NCI-H2081 (cell line): ENCODE results near the gene NPAS3.

Experiments
- DNase-seq, 2 experiments: peaks; one replicate each; lab custom pipeline; 2025; lab: John Stamatoyannopoulos, UW

Gene NPAS3

DNA sequence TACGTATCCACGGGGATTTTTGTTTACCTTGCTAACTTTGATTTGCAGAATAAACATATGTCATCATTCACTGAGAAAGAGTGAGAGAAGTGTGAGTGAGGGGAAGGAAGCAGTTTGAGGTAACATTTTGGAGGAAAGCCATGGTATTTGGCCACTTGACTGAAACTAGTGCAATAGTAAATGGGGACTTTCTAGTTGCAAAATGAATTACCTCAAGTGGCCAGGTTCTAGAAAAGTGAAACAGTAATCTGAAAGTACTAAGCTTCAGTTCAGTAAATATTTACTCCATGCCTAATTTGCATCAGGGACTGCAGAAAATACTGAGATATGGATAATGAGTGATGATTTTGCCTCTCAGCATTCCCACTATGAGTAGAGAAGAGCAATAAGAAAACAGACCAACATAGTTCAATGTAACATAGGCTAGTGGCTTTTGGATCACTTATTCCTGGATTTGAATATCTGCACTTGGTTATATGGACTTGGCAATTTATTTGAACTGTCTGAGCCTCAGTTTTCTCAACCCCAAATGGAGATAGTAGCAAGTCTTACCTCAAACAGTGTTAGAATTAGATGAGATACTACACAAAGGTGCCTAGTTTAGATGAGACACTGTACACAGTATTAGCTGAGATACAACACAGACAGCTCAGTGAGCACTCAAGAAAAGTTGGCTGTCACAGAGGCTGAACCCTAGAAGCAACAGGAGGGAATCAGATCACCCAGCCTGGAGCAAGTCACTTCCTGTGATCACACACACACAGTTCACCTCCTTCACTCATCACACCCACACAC is 439.1 kb downstream of the NPAS3 start:
- DNase-seq: no peak

GRCh38 chr14:33381717-33382116 is 443.0 kb downstream of the NPAS3 start:
- DNase-seq: no peak

GRCh38 chr14:33386140-33386539 is 447.5 kb downstream of the NPAS3 start:
- no peak for DNase-seq

DNA sequence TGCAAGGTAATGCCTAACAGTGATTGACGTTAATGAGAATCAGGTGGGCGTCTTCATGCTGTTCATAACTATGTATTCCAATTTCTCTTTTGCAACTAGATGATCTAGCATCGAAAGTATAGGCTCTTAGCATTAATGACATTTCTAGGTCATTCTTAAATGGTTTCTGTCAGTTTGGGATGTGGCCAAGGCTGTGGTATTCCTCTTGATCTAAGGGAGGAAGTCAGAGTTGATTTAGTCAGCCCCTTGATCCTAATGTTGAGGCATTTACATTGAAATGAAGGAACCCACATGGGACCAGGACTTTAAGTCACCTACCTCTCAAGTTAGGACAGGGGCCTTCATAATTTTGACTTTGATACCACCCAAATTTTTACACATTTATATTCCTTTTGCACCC is 448.1 kb downstream of the NPAS3 start:
- no peak for DNase-seq

- no peak for DNase-seq
These were observed 451.7 kb downstream of the NPAS3 start for GRCh38 chr14:33390335-33390734.

- DNase-seq: no peak
These were observed 454.7 kb downstream of the NPAS3 start for GRCh38 chr14:33393231-33393894.

DNA sequence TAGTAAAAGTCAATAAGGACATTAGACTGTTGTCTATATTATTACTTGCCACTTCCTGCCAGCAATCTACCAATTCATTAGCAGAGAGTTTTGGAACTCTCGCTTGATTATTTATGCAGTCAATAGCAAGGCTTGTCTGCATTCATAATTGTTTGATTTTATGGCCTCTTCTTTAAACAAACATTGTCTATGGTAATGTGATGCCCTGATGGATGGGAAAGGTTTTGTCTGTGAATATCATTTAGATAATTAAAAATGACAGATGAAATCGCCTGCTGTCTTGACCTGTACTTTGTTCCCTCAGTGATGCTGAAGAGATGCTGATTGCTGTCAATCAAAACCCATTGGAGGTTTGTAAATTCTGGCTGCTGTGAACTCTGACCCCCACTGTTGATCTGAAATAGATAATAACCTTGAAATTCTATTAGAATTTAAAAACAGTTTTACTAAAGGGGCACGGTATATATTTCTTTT is 455.3 kb downstream of the NPAS3 start:
- DNase-seq: peak in 1 of 2 experiments; percentile 35

DNA sequence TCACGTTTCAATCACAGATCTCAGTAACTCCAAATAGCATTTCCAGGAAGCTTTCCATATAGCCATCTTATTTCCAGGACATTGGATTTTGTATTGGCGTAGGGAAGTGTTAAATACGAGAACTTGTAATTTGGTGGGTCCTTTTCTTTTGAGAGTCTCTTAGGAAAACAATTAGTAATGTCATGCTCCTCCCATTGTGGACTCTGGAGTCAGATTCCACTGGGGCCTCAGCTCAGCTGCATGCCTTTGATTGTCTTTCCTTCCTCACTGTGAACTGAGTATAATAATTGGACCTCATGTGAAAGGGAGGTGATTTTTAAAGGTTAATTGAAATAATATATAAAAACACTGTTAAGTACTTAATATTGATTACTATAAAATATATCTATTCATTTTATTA is 462.6 kb downstream of the NPAS3 start:
- no peak for DNase-seq

DNA sequence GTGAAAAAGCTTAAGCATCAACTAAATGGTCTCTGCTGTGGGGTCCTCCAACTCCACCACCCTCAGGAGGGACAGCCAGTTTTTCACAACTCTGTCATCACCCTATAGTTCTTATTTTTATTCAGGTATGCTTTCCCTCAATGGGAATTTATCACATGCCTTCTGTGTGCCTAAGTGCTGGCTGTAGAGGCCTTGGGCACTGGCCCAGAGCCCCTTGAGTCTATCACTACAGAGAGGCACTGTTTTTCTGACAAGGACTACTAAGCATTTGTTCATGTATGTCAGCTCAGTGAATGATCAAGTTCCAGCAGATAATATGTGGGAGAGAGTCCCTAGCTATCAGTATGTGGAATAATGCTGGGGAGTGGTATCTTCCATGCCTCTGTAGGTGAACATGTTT is 463.9 kb downstream of the NPAS3 start:
- no peak for DNase-seq

- DNase-seq: no peak
These were observed 465.4 kb downstream of the NPAS3 start for GRCh38 chr14:33404054-33404453.

DNA sequence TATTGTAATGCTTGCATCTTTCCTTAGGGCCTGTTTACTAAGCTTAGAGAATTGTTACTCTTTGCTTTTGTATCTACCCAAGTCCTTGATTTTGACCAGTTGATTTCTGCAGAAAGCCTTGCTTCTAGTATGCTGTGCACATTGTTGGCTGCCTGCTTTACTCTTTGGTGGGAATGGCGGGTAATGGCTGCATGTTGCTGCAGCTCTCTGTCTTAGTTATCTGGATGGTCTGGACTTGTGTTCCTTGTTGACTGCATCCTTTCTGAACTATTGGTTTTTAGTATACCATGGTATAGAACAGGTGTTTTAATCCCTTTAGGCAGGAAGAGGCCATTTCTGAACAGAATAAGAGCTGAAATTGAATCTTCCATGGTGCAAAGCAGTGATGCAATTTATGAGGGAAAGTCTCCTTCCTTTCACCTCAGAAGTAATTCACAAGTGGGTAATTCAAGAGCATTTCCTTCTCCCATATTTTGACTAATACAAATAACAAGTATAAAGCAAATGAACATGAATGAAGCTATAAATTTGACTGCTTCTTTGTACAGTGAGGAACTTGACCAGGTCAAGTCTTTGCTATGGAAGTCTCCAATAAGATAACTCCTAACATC is 466.4 kb downstream of the NPAS3 start:
- DNase-seq: no peak

GRCh38 chr14:33406766-33407165 is 468.1 kb downstream of the NPAS3 start:
- peak; percentile 14 to 58 for DNase-seq

DNA sequence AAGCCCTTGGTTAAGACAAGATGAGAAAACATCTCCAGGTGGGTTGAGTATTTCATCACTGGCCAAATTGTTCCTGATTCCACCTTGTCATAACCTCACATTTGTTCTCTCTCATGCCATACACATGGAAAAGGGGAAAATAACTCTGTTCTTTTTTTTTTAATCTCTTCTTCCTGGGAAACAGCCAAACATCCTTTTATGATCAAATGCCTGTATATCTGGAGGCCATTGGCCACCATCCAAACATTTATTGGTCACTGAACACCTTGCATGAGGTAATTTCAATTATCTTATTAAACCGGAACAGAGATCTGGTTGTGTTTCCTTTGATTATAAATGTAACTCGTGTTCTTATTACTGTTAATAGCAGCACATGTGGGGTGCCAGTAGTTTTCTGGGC is 469.6 kb downstream of the NPAS3 start:
- peak; percentile 16 to 37 for DNase-seq

DNA sequence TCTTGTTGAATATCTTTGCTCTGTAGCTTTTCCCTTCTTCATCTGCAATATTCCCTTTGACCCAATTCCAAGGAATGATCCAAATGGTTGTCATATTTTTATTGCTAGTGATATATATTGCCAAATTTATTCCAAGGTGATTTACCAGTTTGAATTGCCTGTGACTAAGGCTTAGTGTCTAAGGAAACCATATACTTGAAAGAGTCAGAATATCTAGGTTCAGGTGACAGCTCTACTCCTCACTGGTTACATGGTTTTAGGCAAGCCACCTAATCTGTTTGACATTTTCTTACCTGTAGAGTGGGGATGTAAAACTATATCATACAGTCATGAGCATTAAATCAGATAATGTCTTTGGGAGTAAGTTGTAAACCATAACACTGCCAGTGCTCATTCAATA is 473.8 kb downstream of the NPAS3 start:
- no peak for DNase-seq

- DNase-seq: no peak
These were observed 474.7 kb downstream of the NPAS3 start for GRCh38 chr14:33413381-33413780.

- DNase-seq: no peak
These were observed 475.4 kb downstream of the NPAS3 start for GRCh38 chr14:33414041-33414440.

DNA sequence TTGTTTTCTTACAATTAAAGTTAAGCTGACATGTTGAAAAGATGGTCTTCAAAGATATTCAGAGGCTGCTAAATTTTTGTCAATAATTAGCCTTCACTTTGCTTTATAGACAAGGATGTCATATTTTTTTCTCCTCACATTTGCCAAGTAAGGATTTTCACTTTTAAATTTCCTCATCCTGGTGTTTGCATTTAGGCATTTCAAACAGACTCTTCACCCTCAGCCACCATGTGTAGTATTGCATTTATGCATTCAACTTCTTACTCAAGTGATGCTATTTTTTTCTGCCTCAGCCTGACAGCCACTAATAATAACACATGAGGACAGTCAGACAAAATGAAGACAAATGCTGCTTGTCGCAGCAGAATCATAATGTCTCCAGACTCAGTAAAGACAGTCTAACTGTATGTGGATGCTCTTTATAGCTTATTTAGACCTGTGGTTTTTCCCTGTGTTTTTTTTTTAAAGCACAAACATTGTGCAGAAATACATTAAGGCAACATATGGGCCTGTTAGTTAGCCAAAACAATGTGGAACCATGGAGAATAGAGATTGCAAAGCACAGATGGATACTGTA is 481.5 kb downstream of the NPAS3 start:
- no peak for DNase-seq

DNA sequence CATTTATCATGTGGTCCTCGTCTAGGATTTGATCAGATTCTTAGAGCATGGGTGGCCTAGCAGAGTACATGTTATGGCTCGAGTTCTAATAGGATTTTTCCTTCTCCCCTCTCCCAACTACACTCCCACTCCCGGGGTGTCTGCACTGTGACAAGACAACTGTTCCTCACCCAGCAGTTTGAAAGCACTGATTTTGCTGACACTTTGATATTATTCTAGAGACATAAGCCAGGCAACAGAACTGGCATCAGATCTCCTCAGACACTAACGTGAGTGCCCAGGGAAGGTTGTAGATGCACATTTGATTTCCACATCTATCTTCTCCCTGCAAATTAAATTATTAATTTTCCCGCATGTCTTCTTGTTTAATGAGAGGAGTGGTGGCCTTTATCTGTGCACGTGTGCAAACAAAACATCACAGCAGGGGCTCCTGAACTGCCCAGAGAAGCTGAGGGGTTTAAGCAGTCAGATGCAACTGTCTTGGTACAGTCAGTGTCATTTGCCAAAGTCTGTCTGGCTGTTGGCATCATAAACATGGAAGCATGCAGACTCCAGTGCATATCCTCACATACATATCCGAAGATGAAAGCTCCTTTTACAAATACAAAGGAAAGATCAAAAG is 491.8 kb downstream of the NPAS3 start:
- DNase-seq: no peak

GRCh38 chr14:33432407-33433023 is 493.8 kb downstream of the NPAS3 start:
- peak; percentile 17 to 47 for DNase-seq

DNA sequence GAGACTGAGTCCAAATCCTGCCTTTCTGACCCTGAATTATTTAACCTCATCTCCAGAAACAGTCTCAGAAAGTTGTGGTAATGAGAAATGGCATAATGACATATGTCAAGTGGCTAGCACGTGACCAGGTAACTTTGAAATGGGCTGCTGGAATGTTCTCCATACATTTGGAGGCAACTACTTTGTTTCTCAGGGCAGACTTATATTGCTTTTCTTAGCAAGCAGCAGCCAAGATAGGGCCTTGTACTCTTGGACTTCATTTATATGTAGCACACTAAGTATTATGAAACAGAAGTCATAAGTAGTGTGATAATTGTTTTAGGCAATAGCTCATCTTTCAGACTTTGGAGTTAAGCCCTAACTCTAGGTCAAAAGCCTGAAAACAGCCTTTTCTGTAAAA is 494.7 kb downstream of the NPAS3 start:
- DNase-seq: no peak

GRCh38 chr14:33435911-33436689 is 497.4 kb downstream of the NPAS3 start:
- DNase-seq: no peak
